ENCODE data around the gene RPS27A. TPM values are rescaled to one million over a fixed set of nuclear protein-coding genes. Genes with fewer than 3 reads are reported as not detected.
A peak's percentile ranks its signal among the peaks of the same experiment; 100 is the strongest.
"Not testable (repeated sequence)": the region's sequence is repeated elsewhere in the genome, so short reads cannot be mapped to it uniquely, and the experiment has no call there.

The RPS27A gene
- total and polyA plus RNA-seq, 9 of the 15 experiments (the other 6 are each of a cell fraction or from before 2014, with no cell fraction given): 1,383 to 3,282 (median 2,242) TPM

DNA sequence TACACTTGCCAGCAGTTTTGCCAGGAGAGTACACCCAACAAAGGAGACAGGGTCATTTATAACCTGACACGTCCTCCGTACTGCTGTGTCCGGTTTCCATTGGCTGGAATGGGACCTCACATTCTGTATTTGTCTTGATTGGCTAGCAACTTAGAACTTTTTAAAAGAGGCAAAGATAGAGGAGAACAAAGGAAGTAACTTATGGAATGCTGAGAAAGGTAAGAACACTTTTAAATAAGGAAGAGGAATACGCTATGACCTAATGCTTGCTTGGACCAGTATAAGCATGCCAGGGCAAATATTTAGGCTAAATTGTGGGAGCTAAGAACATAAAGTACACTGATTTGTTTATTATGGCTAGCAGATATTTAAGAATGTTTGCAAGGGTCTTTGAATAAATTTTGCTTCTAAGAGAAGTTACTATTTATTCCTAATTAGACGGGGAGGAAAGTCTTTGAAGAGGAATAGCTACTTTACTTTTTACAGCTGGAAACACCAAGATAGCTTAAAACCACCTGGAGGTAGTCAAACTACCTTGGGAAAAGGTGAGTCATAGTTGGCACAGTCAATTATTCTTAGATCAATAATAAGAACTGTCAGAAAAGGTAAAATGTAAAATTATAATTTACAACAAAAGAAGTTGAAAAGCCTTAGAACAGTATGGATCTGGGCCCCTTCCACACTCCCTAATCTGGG, 48.5 kb downstream of the RPS27A start:
- Histone ChIP-seq H3K4me2 (ENCODE audit: insufficient read depth, low read length) (peak overlapping the region; percentile 97; the same call in 1 of the 2 replicates), H3K27ac (ENCODE audit: extremely low read depth, low read depth, low read length) (peak overlapping the region; percentile 91; the same call in 1 of the 3 replicates), H3K9ac (ENCODE audit: insufficient read depth in 1 of 2, low read depth in 2 of 2, low read length in 2 of 2) (peak overlapping the region; percentile 93 to 98; a peak in 3 of 4 replicates), H2AFZ (ENCODE audit: low read depth, low read length) (peak overlapping the region; percentile 96; the same call in 1 of the 2 replicates), H3K79me2 (ENCODE audit: control insufficient read depth, insufficient read depth, low read length) (peaks cover 34% of the 10 kb centered on the region)
- POLR2A ChIA-PET: interaction anchor here (0.6 to 1.3 kb wide), 4 partner anchors 24 to 1165 kb away, joined by 3 to 5 read pairs (median 4); partner anchors contain the start of gene CFAP36
- H3K9me1 ChIP-seq (ENCODE audit: control insufficient read depth, insufficient read depth, low read length); H3K4me3 ChIP-seq; FAIRE-seq; CTCF ChIA-PET (ENCODE audit: low intra/inter-chr PET ratio); H3K27me3 ChIP-seq (ENCODE audit: control insufficient read depth in 2 of 2, insufficient read depth in 2 of 2, low read length in 2 of 2); ATAC-seq; H4K20me1 ChIP-seq (replicated peaks; ENCODE audit: control insufficient read depth, insufficient read depth, low read length); in situ Hi-C loops (cut with MboI); H3K9me3 ChIP-seq (replicated peaks; ENCODE audit: control insufficient read depth, insufficient read depth, low read depth, low read length); DNase-seq (ENCODE audit: extremely low read depth in 1 of 4, low spot score in 3 of 4); H3K36me3 ChIP-seq (ENCODE audit: control insufficient read depth, insufficient read depth, low read length); H3K4me1 ChIP-seq (replicated peaks in 1 of 2; ENCODE audit: control insufficient read depth in 2 of 2, insufficient read depth in 2 of 2, low read length in 2 of 2): not testable (repeated sequence)
- intact Hi-C loops (cut with micrococcal nuclease): loop anchor here (1.0 to 5.0 kb wide), 3 partner anchors 12 to 336 kb away; partner anchors contain the start of genes CCDC88A, MTIF2 and PPP4R3B
- BruUV-seq (replicated peaks): TSS peak; percentile 59
- 92% methylated on average over 5 of the region's 5 CpGs for WGBS (ENCODE audit: insufficient coverage, low coverage, missing lambda C conversion rate)
- TF ChIP-seq, protein P1, sequence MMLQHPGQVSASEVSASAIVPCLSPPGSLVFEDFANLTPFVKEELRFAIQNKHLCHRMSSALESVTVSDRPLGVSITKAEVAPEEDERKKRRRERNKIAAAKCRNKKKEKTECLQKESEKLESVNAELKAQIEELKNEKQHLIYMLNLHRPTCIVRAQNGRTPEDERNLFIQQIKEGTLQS (IDR thresholded peaks at IDR 0.05): peak; percentile 42; the same call in 1 of the 2 replicates
- TF ChIP-seq, protein P1 (CRISPR knock-in tag; conservative IDR thresholded peaks at IDR 0.05): not testable (repeated sequence)
